Karpas-422 (cell line): ENCODE data around the gene FNDC3A. TPM values are rescaled to one million over a fixed set of nuclear protein-coding genes. Genes with fewer than 3 reads are reported as not detected.

ENCODE experiments used
- DNase-seq: peaks from one replicate; pipeline ENCODE4 v3.0.0-alpha.2; 2015
- H2AFZ ChIP-seq: fragments of 200-600 bp; sonication (generic); 2 replicates; pipeline ENCODE4 v1.6.1; 2014; ENCODE audit warnings: antibody characterized with exemption, low read length, mixed read lengths
- H3K27ac ChIP-seq: fragments of 200-600 bp; sonication (generic); 2 replicates; pipeline ENCODE4 v1.5.1; 2014; ENCODE audit warnings: mild to moderate bottlenecking, low read length, moderate library complexity
- H3K27me3 ChIP-seq: fragments of 200-600 bp; sonication (generic); 2 replicates; pipeline ENCODE4 v1.6.1; 2014; ENCODE audit warnings: low read length, mixed read lengths
- H3K36me3 ChIP-seq: fragments of 200-600 bp; sonication (generic); 2 replicates; pipeline ENCODE4 v1.6.1; 2014; ENCODE audit warnings: low read length, mixed read lengths; ENCODE audit not compliant: insufficient read depth
- H3K4me1 ChIP-seq: fragments of 200-600 bp; sonication (generic); 2 replicates; pipeline ENCODE4 v1.6.1; 2014; ENCODE audit warnings: mild to moderate bottlenecking, low read length, mixed read lengths
- H3K4me2 ChIP-seq: fragments of 200-600 bp; sonication (generic); 2 replicates; pipeline ENCODE4 v1.6.1; 2014; ENCODE audit warnings: low read length, low read depth, mild to moderate bottlenecking; ENCODE audit not compliant: poor library complexity, severe bottlenecking
- H3K4me3 ChIP-seq: fragments of 200-600 bp; sonication (generic); 2 replicates; pipeline ENCODE4 v1.5.1; 2014; ENCODE audit warnings: mild to moderate bottlenecking, antibody characterized with exemption, low read length, mixed read lengths
- H3K79me2 ChIP-seq: fragments of 200-600 bp; sonication (generic); 2 replicates; pipeline ENCODE4 v1.6.1; 2014; ENCODE audit warnings: mild to moderate bottlenecking, low read length, mixed read lengths
- H3K9ac ChIP-seq: fragments of 200-600 bp; sonication (generic); 2 replicates; pipeline ENCODE4 v1.6.0; 2014; ENCODE audit warnings: low read length
- H3K9me2 ChIP-seq: fragments of 200-600 bp; sonication (generic), shearing (Covaris generic); replicated peaks from 2 replicates; pipeline ENCODE4 v1.6.0; 2014; ENCODE audit warnings: mild to moderate bottlenecking, low read length, moderate library complexity; ENCODE audit not compliant: insufficient read depth
- H3K9me3 ChIP-seq: fragments of 300-700, 200-600 bp; sonication (generic); 2 replicates; pipeline ENCODE4 v1.6.1; 2014; ENCODE audit warnings: low read length, mixed read lengths
- H4K20me1 ChIP-seq: fragments of 200-600 bp; sonication (generic); 2 replicates; pipeline ENCODE4 v1.6.1; 2014; ENCODE audit warnings: mild to moderate bottlenecking, antibody characterized with exemption, low read length, low read depth; ENCODE audit not compliant: insufficient read depth
- total RNA-seq: library from RNA; depleted of rRNA; stranded (reverse); fragments of >200 nt; shearing (Covaris generic); gene quantifications from 2 replicates; pipeline ENCODE4 v1.2.3, GENCODE V29; 2014; ENCODE audit warnings: low replicate concordance

The FNDC3A gene
- total RNA-seq, 1 experiment from 2014 or later: 36.0 TPM

- H3K4me2 ChIP-seq: no peak overlapping the region
- no peak overlapping the region for H3K9ac ChIP-seq
- no peak overlapping the region for H3K27ac ChIP-seq
- H4K20me1 ChIP-seq: no peaks in the 10 kb centered on the region
- H3K9me2 ChIP-seq: no peaks in the 10 kb centered on the region
- H3K4me3 ChIP-seq: no peak overlapping the region
- no peak overlapping the region for H2AFZ ChIP-seq
- H3K36me3 ChIP-seq: peaks cover 58% of the 10 kb centered on the region; the same call in 1 of the 2 replicates
- no peaks in the 10 kb centered on the region for H3K79me2 ChIP-seq
- H3K27me3 ChIP-seq: no peaks in the 10 kb centered on the region
- no peaks in the 10 kb centered on the region for H3K9me3 ChIP-seq
- no peak for DNase-seq
- H3K4me1 ChIP-seq: peaks cover 23% of the 10 kb centered on the region
These were observed 230.9 kb downstream of the FNDC3A start for GRCh38 chr13:49206641-49207040.

- no peaks in the 10 kb centered on the region for H3K9me3 ChIP-seq
- no peak for DNase-seq
- no peaks in the 10 kb centered on the region for H3K79me2 ChIP-seq
- peaks cover 43% of the 10 kb centered on the region; the same call in 1 of the 2 replicates for H3K36me3 ChIP-seq
- peak overlapping the region; percentile 53; the same call in 1 of the 2 replicates for H3K27ac ChIP-seq
- H3K9me2 ChIP-seq: no peaks in the 10 kb centered on the region
- 0 out of 2 replicates have a peak overlapping the region, but pooled peaks have one; percentile 12 for H3K4me3 ChIP-seq
- no peaks in the 10 kb centered on the region for H3K27me3 ChIP-seq
- H3K4me1 ChIP-seq: peaks cover 31% of the 10 kb centered on the region
- H4K20me1 ChIP-seq: no peaks in the 10 kb centered on the region
- peak overlapping the region; percentile 61 for H3K4me2 ChIP-seq
- H2AFZ ChIP-seq: no peak overlapping the region
- no peak overlapping the region for H3K9ac ChIP-seq
These were observed 232.9 kb downstream of the FNDC3A start for GRCh38 chr13:49208619-49209018.

GRCh38 chr13:49210114-49210513 lies 234.4 kb downstream of the FNDC3A start:
- Histone ChIP-seq H3K9me3 (no peaks in the 10 kb centered on the region), H3K27me3 (no peaks in the 10 kb centered on the region), H3K4me2 (no peak overlapping the region), H3K4me1 (peaks cover 46% of the 10 kb centered on the region), H3K79me2 (no peaks in the 10 kb centered on the region), H4K20me1 (no peaks in the 10 kb centered on the region), H3K4me3 (no peak overlapping the region), H3K27ac (peak overlapping the region; percentile 53; the same call in 1 of the 2 replicates), H3K9ac (no peak overlapping the region), H3K9me2 (no peaks in the 10 kb centered on the region), H3K36me3 (peaks cover 33% of the 10 kb centered on the region; the same call in 1 of the 2 replicates), H2AFZ (no peak overlapping the region)
- DNase-seq: no peak

GRCh38 chr13:49210669-49211068 lies 235.0 kb downstream of the FNDC3A start:
- DNase-seq: no peak
- Histone ChIP-seq H3K9me3 (no peaks in the 10 kb centered on the region), H3K4me2 (no peak overlapping the region), H3K4me1 (peaks cover 49% of the 10 kb centered on the region), H3K4me3 (no peak overlapping the region), H4K20me1 (no peaks in the 10 kb centered on the region), H3K27ac (no peak overlapping the region), H3K36me3 (peaks cover 29% of the 10 kb centered on the region; the same call in 1 of the 2 replicates), H3K9me2 (no peaks in the 10 kb centered on the region), H3K27me3 (no peaks in the 10 kb centered on the region), H2AFZ (no peak overlapping the region), H3K79me2 (no peaks in the 10 kb centered on the region), H3K9ac (no peak overlapping the region)

- no peak for DNase-seq
- H3K4me2 ChIP-seq: peak overlapping the region; percentile 17
These were observed 237.8 kb downstream of the FNDC3A start for GRCh38 chr13:49213539-49213938.

GRCh38 chr13:49213997-49214916 lies 238.5 kb downstream of the FNDC3A start:
- peak overlapping the region; percentile 71; the same call in 1 of the 2 replicates for H2AFZ ChIP-seq
- H3K27ac ChIP-seq: peak overlapping the region; percentile 39
- peak overlapping the region; percentile 23 for H3K4me2 ChIP-seq
- no peaks in the 10 kb centered on the region for H3K9me3 ChIP-seq
- no peaks in the 10 kb centered on the region for H3K27me3 ChIP-seq
- no peak overlapping the region for H3K9ac ChIP-seq
- H4K20me1 ChIP-seq: no peaks in the 10 kb centered on the region
- H3K4me3 ChIP-seq: no peak overlapping the region
- peaks cover 37% of the 10 kb centered on the region for H3K4me1 ChIP-seq
- no peaks in the 10 kb centered on the region for H3K9me2 ChIP-seq
- DNase-seq: no peak
- H3K79me2 ChIP-seq: no peaks in the 10 kb centered on the region
- peaks cover 11% of the 10 kb centered on the region; the same call in 1 of the 2 replicates for H3K36me3 ChIP-seq

More at GRCh38 chr13:49213539-49213938, 237.8 kb downstream of the FNDC3A start:
- H3K27ac ChIP-seq: peak overlapping the region; percentile 39
- H3K27me3 ChIP-seq: no peaks in the 10 kb centered on the region
- no peaks in the 10 kb centered on the region for H4K20me1 ChIP-seq
- no peaks in the 10 kb centered on the region for H3K9me2 ChIP-seq
- no peaks in the 10 kb centered on the region for H3K9me3 ChIP-seq
- H2AFZ ChIP-seq: no peak overlapping the region; the same call in 1 of the 2 replicates
- no peaks in the 10 kb centered on the region for H3K79me2 ChIP-seq
- no peak overlapping the region for H3K4me3 ChIP-seq
- no peak overlapping the region for H3K9ac ChIP-seq
- peaks cover 44% of the 10 kb centered on the region for H3K4me1 ChIP-seq
- H3K36me3 ChIP-seq: peaks cover 14% of the 10 kb centered on the region; the same call in 1 of the 2 replicates

GRCh38 chr13:49214917-49215376 lies 239.2 kb downstream of the FNDC3A start:
- no peaks in the 10 kb centered on the region for H3K9me2 ChIP-seq
- H2AFZ ChIP-seq: peak overlapping the region; percentile 71
- H3K79me2 ChIP-seq: no peaks in the 10 kb centered on the region
- no peaks in the 10 kb centered on the region for H4K20me1 ChIP-seq
- H3K9ac ChIP-seq: no peak overlapping the region
- no peaks in the 10 kb centered on the region for H3K27me3 ChIP-seq
- peak overlapping the region; percentile 39 for H3K27ac ChIP-seq
- peak overlapping the region; percentile 23 for H3K4me2 ChIP-seq
- H3K36me3 ChIP-seq: peaks cover 4% of the 10 kb centered on the region; the same call in 1 of the 2 replicates
- H3K9me3 ChIP-seq: no peaks in the 10 kb centered on the region
- peak; percentile 89 for DNase-seq
- H3K4me1 ChIP-seq: peaks cover 31% of the 10 kb centered on the region
- H3K4me3 ChIP-seq: no peak overlapping the region

- no peaks in the 10 kb centered on the region for H3K9me2 ChIP-seq
- no peak overlapping the region for H2AFZ ChIP-seq
- no peak overlapping the region for H3K4me3 ChIP-seq
- no peak overlapping the region for H3K9ac ChIP-seq
- H3K27ac ChIP-seq: no peak overlapping the region
- DNase-seq: no peak
- H3K36me3 ChIP-seq: no peaks in the 10 kb centered on the region
- no peaks in the 10 kb centered on the region for H3K27me3 ChIP-seq
- no peaks in the 10 kb centered on the region for H4K20me1 ChIP-seq
- H3K79me2 ChIP-seq: no peaks in the 10 kb centered on the region
- no peaks in the 10 kb centered on the region for H3K9me3 ChIP-seq
- peaks cover 31% of the 10 kb centered on the region for H3K4me1 ChIP-seq
- H3K4me2 ChIP-seq: no peak overlapping the region
These were observed 240.6 kb downstream of the FNDC3A start for GRCh38 chr13:49216334-49216733.
